ENCODE results near the gene BLCAP. TPM values are rescaled to one million over a fixed set of nuclear protein-coding genes. Genes with fewer than 3 reads are reported as not detected.
"Not testable (repeated sequence)": the region's sequence is repeated elsewhere in the genome, so short reads cannot be mapped to it uniquely, and the experiment has no call there.

Gene BLCAP
- total and polyA plus RNA-seq, 9 donors = 282 to 549 (median 481) TPM

GRCh38 chr20:37543828-37544227, 16.2 kb upstream of the BLCAP start:
- H3K4me1 ChIP-seq (ENCODE audit: control insufficient read depth, insufficient read depth, low read length) = no peaks in the 10 kb centered on the region
- H3K27me3 ChIP-seq (ENCODE audit: control insufficient read depth, insufficient read depth, low read length) = peaks cover 2% of the 10 kb centered on the region
- peak; percentile 29 for DNase-seq
- no CpG with 5 or more reads among the region's 3 CpGs for WGBS (ENCODE audit: insufficient coverage)
- H3K9me3 ChIP-seq (replicated peaks; ENCODE audit: control insufficient read depth, low read depth, low read length) = no peaks in the 10 kb centered on the region
- H3K4me3 ChIP-seq (ENCODE audit: low read length) = no peak overlapping the region
- no peaks in the 10 kb centered on the region for H3K36me3 ChIP-seq (ENCODE audit: control insufficient read depth, insufficient read depth, low read length)
- H3K27ac ChIP-seq (ENCODE audit: low read length) = no peak overlapping the region

DNA sequence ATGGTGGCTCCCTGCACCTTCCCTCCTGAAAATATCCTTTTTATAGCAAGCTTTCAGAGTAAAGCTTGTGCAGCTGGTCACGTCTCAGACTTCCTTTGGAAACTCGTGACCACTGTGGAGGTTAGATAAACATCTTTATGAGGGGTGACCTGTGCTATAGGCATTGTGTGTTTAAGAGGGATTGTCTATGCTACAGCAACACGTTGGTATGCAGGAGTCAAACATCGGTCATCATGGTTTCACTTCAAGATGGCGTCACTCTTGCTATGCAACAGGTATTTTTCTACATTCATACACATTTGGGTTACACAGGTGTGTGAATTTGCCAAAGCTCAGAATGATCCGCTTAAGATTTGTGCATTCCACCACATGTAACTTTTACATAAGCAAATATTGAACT, 14.6 kb upstream of the BLCAP start:
- peak; percentile 36 for DNase-seq
- Histone ChIP-seq H3K27me3 (ENCODE audit: control insufficient read depth, insufficient read depth, low read length) (peaks cover 2% of the 10 kb centered on the region), H3K9me3 (replicated peaks; ENCODE audit: control insufficient read depth, low read depth, low read length) (no peaks in the 10 kb centered on the region), H3K4me3 (ENCODE audit: low read length) (no peak overlapping the region), H3K36me3 (ENCODE audit: control insufficient read depth, insufficient read depth, low read length) (no peaks in the 10 kb centered on the region), H3K4me1 (ENCODE audit: control insufficient read depth, insufficient read depth, low read length) (no peaks in the 10 kb centered on the region), H3K27ac (ENCODE audit: low read length) (no peak overlapping the region)
- WGBS (ENCODE audit: insufficient coverage) = 80% methylated on average over 1 of the region's 6 CpGs

GRCh38 chr20:37541326-37541725, 13.7 kb upstream of the BLCAP start:
- H3K36me3 ChIP-seq (ENCODE audit: control insufficient read depth, insufficient read depth, low read length) = no peaks in the 10 kb centered on the region

GRCh38 chr20:37540838-37541237, 13.2 kb upstream of the BLCAP start:
- not testable (repeated sequence) for H3K27ac ChIP-seq (ENCODE audit: low read length); H3K4me3 ChIP-seq (ENCODE audit: low read length); H3K36me3 ChIP-seq (ENCODE audit: control insufficient read depth, insufficient read depth, low read length); H3K4me1 ChIP-seq (ENCODE audit: control insufficient read depth, insufficient read depth, low read length); H3K9me3 ChIP-seq (replicated peaks; ENCODE audit: control insufficient read depth, low read depth, low read length); H3K27me3 ChIP-seq (ENCODE audit: control insufficient read depth, insufficient read depth, low read length); DNase-seq
- WGBS (ENCODE audit: insufficient coverage) = no CpG with 5 or more reads among the region's 1 CpG

More at GRCh38 chr20:37541326-37541725, 13.7 kb upstream of the BLCAP start:
- 74% methylated on average over 4 of the region's 5 CpGs for WGBS (ENCODE audit: insufficient coverage)
- H3K4me1 ChIP-seq (ENCODE audit: control insufficient read depth, insufficient read depth, low read length) = no peaks in the 10 kb centered on the region
- no peaks in the 10 kb centered on the region for H3K9me3 ChIP-seq (replicated peaks; ENCODE audit: control insufficient read depth, low read depth, low read length)
- H3K27me3 ChIP-seq (ENCODE audit: control insufficient read depth, insufficient read depth, low read length) = peaks cover 2% of the 10 kb centered on the region
- H3K27ac ChIP-seq (ENCODE audit: low read length) = no peak overlapping the region
- no peak overlapping the region for H3K4me3 ChIP-seq (ENCODE audit: low read length)
- no peak for DNase-seq

DNA sequence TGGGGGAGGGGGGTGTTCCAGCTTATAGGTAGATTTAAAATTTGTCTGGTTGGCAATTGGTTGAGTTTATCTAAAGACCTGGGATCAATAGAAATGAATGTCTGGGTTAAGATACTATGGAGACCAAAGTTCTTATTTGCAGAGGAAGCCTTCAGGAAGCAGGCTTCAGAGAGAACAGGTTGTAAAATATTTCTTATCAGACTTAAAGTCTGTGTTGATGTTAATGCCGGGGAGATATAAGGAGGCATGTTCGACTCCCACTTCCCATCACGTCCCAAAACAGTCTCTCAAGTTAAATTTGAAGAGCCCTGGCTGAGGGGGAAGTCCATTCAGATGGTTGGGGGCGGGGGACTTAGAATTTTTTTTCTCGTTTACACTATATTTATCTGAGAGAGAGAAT, 12.3 kb upstream of the BLCAP start:
- no peak overlapping the region for H3K4me3 ChIP-seq (ENCODE audit: low read length)
- no peak for DNase-seq
- no peaks in the 10 kb centered on the region for H3K36me3 ChIP-seq (ENCODE audit: control insufficient read depth, insufficient read depth, low read length)
- H3K9me3 ChIP-seq (replicated peaks; ENCODE audit: control insufficient read depth, low read depth, low read length) = no peaks in the 10 kb centered on the region
- H3K4me1 ChIP-seq (ENCODE audit: control insufficient read depth, insufficient read depth, low read length) = no peaks in the 10 kb centered on the region
- no peaks in the 10 kb centered on the region for H3K27me3 ChIP-seq (ENCODE audit: control insufficient read depth, insufficient read depth, low read length)
- no peak overlapping the region for H3K27ac ChIP-seq (ENCODE audit: low read length)
- WGBS (ENCODE audit: insufficient coverage) = no CpG with 5 or more reads among the region's 5 CpGs

DNA sequence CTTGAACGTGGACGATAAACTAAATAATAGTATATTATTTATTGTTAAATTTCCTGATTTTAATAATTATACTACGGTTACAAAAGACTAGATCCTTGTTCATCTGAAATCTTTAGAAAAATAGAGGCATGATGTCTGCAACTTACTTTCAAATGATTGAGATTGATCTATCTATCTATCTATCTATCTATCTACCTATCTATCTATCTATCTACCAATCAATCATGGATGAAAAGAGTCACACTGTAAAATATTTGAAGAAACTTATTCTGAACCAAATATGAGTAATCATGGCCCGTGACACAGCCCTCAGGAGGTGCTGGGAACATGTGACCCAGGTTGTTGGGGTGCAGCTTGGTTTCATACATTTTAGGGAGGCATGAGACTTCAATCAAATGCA, 11.7 kb upstream of the BLCAP start:
- Histone ChIP-seq H3K4me3 (ENCODE audit: low read length) (no peak overlapping the region), H3K36me3 (ENCODE audit: control insufficient read depth, insufficient read depth, low read length) (no peaks in the 10 kb centered on the region), H3K27me3 (ENCODE audit: control insufficient read depth, insufficient read depth, low read length) (no peaks in the 10 kb centered on the region), H3K9me3 (replicated peaks; ENCODE audit: control insufficient read depth, low read depth, low read length) (no peaks in the 10 kb centered on the region), H3K4me1 (ENCODE audit: control insufficient read depth, insufficient read depth, low read length) (no peaks in the 10 kb centered on the region), H3K27ac (ENCODE audit: low read length) (no peak overlapping the region)
- no peak for DNase-seq
- WGBS (ENCODE audit: insufficient coverage) = no CpG with 5 or more reads among the region's 4 CpGs

DNA sequence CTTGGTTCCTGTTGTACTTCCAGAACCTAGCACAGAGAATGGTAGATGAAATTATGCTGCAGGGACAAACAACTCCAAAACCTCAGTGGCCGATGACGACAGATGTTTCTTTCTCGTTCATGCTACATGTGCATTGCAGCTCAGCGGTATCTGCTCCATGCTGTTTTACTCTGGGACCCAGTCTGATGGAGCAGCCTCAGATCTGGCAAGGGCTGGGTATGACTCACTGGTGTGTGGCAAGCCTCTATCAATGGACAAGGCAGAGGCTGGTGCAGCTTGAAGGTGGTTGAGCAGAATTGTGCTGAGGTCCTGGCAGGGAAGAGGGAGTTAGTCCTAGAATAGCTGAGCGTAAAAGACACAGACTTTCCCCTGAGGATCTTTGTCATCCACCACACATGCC, 10.3 kb upstream of the BLCAP start:
- H3K36me3 ChIP-seq (ENCODE audit: control insufficient read depth, insufficient read depth, low read length) = no peaks in the 10 kb centered on the region
- H3K4me3 ChIP-seq (ENCODE audit: low read length) = no peak overlapping the region
- no peak overlapping the region for H3K27ac ChIP-seq (ENCODE audit: low read length)
- H3K4me1 ChIP-seq (ENCODE audit: control insufficient read depth, insufficient read depth, low read length) = peaks cover 2% of the 10 kb centered on the region
- no peaks in the 10 kb centered on the region for H3K27me3 ChIP-seq (ENCODE audit: control insufficient read depth, insufficient read depth, low read length)
- no peak for DNase-seq
- WGBS (ENCODE audit: insufficient coverage) = 74% methylated on average over 3 of the region's 5 CpGs
- H3K9me3 ChIP-seq (replicated peaks; ENCODE audit: control insufficient read depth, low read depth, low read length) = no peaks in the 10 kb centered on the region

- Histone ChIP-seq H3K36me3 (ENCODE audit: control insufficient read depth, insufficient read depth, low read length) (no peaks in the 10 kb centered on the region), H3K4me3 (ENCODE audit: low read length) (no peak overlapping the region), H3K9me3 (replicated peaks; ENCODE audit: control insufficient read depth, low read depth, low read length) (no peaks in the 10 kb centered on the region), H3K27ac (ENCODE audit: low read length) (no peak overlapping the region), H3K27me3 (ENCODE audit: control insufficient read depth, insufficient read depth, low read length) (no peaks in the 10 kb centered on the region), H3K4me1 (ENCODE audit: control insufficient read depth, insufficient read depth, low read length) (peaks cover 2% of the 10 kb centered on the region)
- DNase-seq = no peak
- no CpG with 5 or more reads among the region's 1 CpG for WGBS (ENCODE audit: insufficient coverage)
These were observed 9.8 kb upstream of the BLCAP start for GRCh38 chr20:37537505-37537904.

DNA sequence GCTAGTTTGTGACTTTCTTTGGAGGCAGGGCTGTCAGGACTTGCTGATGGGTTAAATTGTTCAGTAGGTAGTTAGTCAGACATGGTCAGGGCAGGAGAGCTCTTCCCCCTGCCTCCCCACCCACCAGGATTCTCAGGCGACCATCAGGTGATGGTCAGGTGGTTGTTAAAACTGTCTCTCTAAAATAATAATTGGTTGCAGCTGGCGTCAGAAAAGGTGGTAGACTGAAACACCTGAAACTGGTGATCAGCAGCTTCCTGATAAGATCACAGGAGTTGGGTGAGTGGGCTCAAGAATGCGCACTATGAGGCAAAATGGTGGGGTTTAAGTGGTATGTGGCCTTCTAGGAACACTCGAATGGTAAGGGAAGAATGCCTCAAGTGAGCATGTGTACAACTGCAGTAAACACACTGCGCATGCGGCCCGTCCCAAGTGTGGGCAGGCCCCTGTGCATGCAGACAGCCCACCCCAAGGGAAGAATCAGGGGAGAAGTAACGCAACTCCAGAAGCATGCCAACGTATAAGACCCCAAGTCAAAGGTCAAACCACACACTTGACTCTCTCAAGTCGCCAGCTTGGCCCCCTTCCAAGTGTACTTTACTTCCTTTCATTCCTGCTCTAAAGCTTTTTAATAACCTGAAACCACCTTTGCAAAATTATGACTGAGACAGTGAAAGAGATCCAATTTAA, 7.9 kb upstream of the BLCAP start:
- H3K4me3 ChIP-seq (ENCODE audit: low read length) = no peak overlapping the region
- peaks cover 2% of the 10 kb centered on the region for H3K4me1 ChIP-seq (ENCODE audit: control insufficient read depth, insufficient read depth, low read length)
- no peaks in the 10 kb centered on the region for H3K36me3 ChIP-seq (ENCODE audit: control insufficient read depth, insufficient read depth, low read length)
- H3K27ac ChIP-seq (ENCODE audit: low read length) = no peak overlapping the region
- WGBS (ENCODE audit: insufficient coverage) = 51% methylated on average over 9 of the region's 10 CpGs
- DNase-seq = no peak
- no peaks in the 10 kb centered on the region for H3K27me3 ChIP-seq (ENCODE audit: control insufficient read depth, insufficient read depth, low read length)
- H3K9me3 ChIP-seq (replicated peaks; ENCODE audit: control insufficient read depth, low read depth, low read length) = no peaks in the 10 kb centered on the region

DNA sequence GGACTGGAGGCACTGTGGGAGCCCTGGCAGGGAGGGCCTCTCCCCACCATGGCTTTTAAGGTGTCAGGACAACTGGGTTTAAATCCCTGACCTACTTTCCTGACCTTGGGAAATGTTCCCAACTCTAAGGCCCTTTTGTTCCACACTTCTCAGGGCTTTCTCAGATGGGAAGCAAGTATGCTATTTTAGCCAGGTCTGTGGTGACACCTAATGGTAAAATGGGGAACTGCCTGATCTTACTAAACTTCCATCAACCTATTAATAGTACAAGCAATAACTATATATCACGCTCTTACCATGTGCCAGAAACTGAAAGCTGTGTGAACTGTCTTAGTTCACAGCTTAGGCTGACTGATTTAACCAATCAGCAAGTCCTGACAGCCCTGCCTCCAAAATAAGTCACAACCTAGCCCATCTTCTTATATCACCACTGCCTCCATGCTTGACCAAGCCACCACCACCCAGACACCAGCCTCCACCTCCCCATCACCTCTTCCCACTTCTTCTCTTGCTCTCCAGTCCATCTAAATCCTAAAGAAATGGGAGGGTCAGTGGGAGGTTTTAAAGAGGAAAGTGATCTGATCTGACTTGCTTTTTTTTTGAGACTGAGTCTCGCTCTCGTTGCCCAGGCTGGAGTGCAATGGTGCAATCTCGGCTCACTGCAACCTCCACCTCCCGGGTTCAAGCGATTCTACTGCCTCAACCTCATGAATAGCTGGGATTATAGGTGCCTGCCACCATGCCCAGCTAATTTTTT, 6.9 kb upstream of the BLCAP start:
- Histone ChIP-seq H3K9me3 (replicated peaks; ENCODE audit: control insufficient read depth, low read depth, low read length) (no peaks in the 10 kb centered on the region), H3K27me3 (ENCODE audit: control insufficient read depth, insufficient read depth, low read length) (no peaks in the 10 kb centered on the region), H3K4me1 (ENCODE audit: control insufficient read depth, insufficient read depth, low read length) (peaks cover 2% of the 10 kb centered on the region), H3K4me3 (ENCODE audit: low read length) (no peak overlapping the region), H3K27ac (ENCODE audit: low read length) (no peak overlapping the region), H3K36me3 (ENCODE audit: control insufficient read depth, insufficient read depth, low read length) (no peaks in the 10 kb centered on the region)
- 0% methylated on average over 1 of the region's 6 CpGs for WGBS (ENCODE audit: insufficient coverage)
- peak; percentile 88 for DNase-seq

Measured in muscle of leg (tissue), 11 donors.